ENCODE data around the gene DDR2. TPM values are rescaled to one million over a fixed set of nuclear protein-coding genes. Genes with fewer than 3 reads are reported as not detected.

DDR2 gene
- total RNA-seq, 1 donor from 2014 or later, result 0.09 TPM

GRCh38 chr1:162829268-162829667 lies 197.0 kb downstream of the DDR2 start:
- ChIA-PET CTCF (no interaction called here), POLR2A (no interaction called here)
- no peak for TF ChIP-seq CTCF (IDR thresholded peaks at IDR 0.05)
- Mint-ChIP-seq H3K4me1 (no peaks in the 10 kb centered on the region), H3K27me3 (peaks cover 26% of the 10 kb centered on the region), H3K9me3 (no peaks in the 10 kb centered on the region), H3K27ac (no peak overlapping the region), H3K4me3 (no peak overlapping the region), H3K36me3 (ENCODE audit: low read depth) (no peaks in the 10 kb centered on the region)
- DNase-seq (no peak), ATAC-seq (ENCODE audit: low read depth) (no peak)
- intact Hi-C loops (cut with micrococcal nuclease), result no loop called here

- intact Hi-C loops (cut with micrococcal nuclease), result no loop called here
- Mint-ChIP-seq H3K36me3 (ENCODE audit: low read depth) (no peaks in the 10 kb centered on the region), H3K9me3 (no peaks in the 10 kb centered on the region), H3K4me3 (no peak overlapping the region), H3K27me3 (peaks cover 8% of the 10 kb centered on the region), H3K4me1 (no peaks in the 10 kb centered on the region), H3K27ac (no peak overlapping the region)
- ATAC-seq (ENCODE audit: low read depth) (no peak), DNase-seq (no peak)
- POLR2A ChIA-PET, result no interaction called here
- no peak for TF ChIP-seq CTCF (IDR thresholded peaks at IDR 0.05)
- CTCF ChIA-PET, result interaction anchor here (0.8 kb wide), 1 partner anchor 17 kb away, joined by 3 read pairs; no protein-coding TSS in a partner anchor
Observed at GRCh38 chr1:162832470-162832869, 200.2 kb downstream of the DDR2 start.

GRCh38 chr1:162835157-162835899 lies 203.1 kb downstream of the DDR2 start:
- Mint-ChIP-seq H3K9me3 (peaks cover 13% of the 10 kb centered on the region), H3K4me1 (no peaks in the 10 kb centered on the region), H3K36me3 (ENCODE audit: low read depth) (no peaks in the 10 kb centered on the region), H3K4me3 (no peak overlapping the region), H3K27ac (no peak overlapping the region), H3K27me3 (peaks cover 10% of the 10 kb centered on the region)
- no peak for TF ChIP-seq CTCF (IDR thresholded peaks at IDR 0.05)
- intact Hi-C loops (cut with micrococcal nuclease), result no loop called here
- CTCF ChIA-PET, result no interaction called here
- ATAC-seq (ENCODE audit: low read depth) (no peak), DNase-seq (no peak)
- POLR2A ChIA-PET, result no interaction called here

Other genes with a start within 250 kb of the DDR2 start
- gene SH2D1B, start 220.3 kb upstream of the DDR2 start, total RNA-seq, result not detected in 2 replicates
- gene UHMK1, start 134.6 kb upstream of the DDR2 start, total RNA-seq, result 60.7 and 65.6 TPM in 2 replicates
- 11.6 and 13.4 TPM in 2 replicates for gene UAP1, start 70.7 kb upstream of the DDR2 start, total RNA-seq
- gene HSD17B7, start 158.2 kb downstream of the DDR2 start, total RNA-seq, result 32.1 and 32.6 TPM in 2 replicates
- gene CCDC190, start 228.7 kb downstream of the DDR2 start, total RNA-seq, result not detected in 2 replicates